HG03196 (cell line): ENCODE results near the gene CHMP1B.

Experiments
- ATAC-seq: cut with Tn5 transposase; IDR thresholded peaks from one replicate; pipeline ENCODE4 v1.9.1; 2021; ENCODE audit not compliant: unreplicated experiment

Gene CHMP1B

GRCh38 chr18:11899063-11899462 is 47.9 kb downstream of the CHMP1B start:
- ATAC-seq, result no peak

- no peak for ATAC-seq
Observed at GRCh38 chr18:11901826-11902438, 50.7 kb downstream of the CHMP1B start.

- no peak for ATAC-seq
Observed at GRCh38 chr18:11902522-11903292, 51.5 kb downstream of the CHMP1B start.
